ENCODE data around the gene TBCK. TPM values are rescaled to one million over a fixed set of nuclear protein-coding genes. Genes with fewer than 3 reads are reported as not detected.

The TBCK gene
- polyA plus RNA-seq, 1 of the 3 experiments (the other 2 are of a cell fraction), result 14.6 TPM

DNA sequence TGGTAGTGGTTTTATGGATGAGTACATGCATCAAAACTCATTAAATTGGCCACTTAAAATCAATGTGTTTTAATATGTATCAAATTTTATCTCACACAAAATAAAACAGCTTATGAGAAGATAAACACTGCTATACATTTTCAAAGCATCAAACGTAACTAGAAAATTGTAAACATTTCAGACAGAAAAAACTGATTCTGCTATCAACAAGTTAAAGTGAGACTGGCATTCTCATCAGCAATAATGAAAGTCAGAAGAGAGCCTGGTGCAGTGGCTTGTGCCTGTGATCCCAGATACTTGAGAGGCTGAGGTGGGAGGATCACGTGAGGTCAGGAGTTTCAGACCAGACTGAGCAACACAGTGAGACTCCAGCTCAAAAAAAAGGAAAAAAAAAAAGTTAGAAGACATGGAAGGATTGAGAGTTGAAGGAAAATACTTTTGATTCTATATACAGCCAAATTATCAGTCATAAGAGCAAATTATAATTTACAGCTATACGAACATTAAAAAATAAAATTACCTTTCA, 2.9 kb downstream of the TBCK start:
- peak overlapping the region; percentile 31; the same call in 1 of the 2 replicates for H3K9ac ChIP-seq

DNA sequence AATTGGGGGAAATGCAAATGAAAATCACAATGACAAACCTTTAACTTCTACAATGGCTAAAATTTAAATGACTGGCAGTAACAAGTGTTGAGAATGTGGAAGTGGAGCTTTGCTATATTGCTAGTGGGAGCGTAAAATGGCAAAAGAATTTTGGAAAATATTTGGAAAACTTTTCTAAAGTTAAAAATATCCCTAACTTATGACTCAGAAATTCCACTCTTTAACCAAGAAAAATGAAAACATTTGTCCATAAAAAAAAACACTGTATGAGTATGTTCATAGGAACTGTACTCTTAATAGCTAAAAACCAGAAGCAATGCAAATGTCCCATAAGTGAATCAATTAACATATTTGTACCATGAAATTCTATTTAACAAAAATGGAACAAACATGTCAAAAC, 3.6 kb downstream of the TBCK start:
- peak overlapping the region; percentile 31; the same call in 1 of the 2 replicates for H3K9ac ChIP-seq
- no peaks in the 10 kb centered on the region for H3K9me2 ChIP-seq
- 35% methylated on average over 1 of the region's 1 CpG for WGBS (ENCODE audit: low lambda C conversion rate)
- peaks cover 29% of the 10 kb centered on the region for H3F3A ChIP-seq (replicated peaks; ENCODE audit: insufficient read depth)
- peak overlapping the region in 1 of 2 experiments; percentile 0; a peak in 1 of 4 replicates for H3K4me3 ChIP-seq (ENCODE audit: low read depth in 2 of 2, low read length in 1 of 2)
- H3K36me3 ChIP-seq (replicated peaks in 1 of 2; ENCODE audit: control insufficient read depth in 1 of 2, insufficient read depth in 2 of 2, low read length in 1 of 2), result peaks cover 11 to 14% of the 10 kb centered on the region in 2 experiments
- DNase-seq, result no peak
- peaks cover 72% of the 10 kb centered on the region for H3K79me2 ChIP-seq (ENCODE audit: insufficient read depth)
- H3K4me2 ChIP-seq, result peak overlapping the region; percentile 33
- no peaks in the 10 kb centered on the region for H4K20me1 ChIP-seq (ENCODE audit: insufficient read depth)
- no peaks in the 10 kb centered on the region for H3K27me3 ChIP-seq (ENCODE audit: insufficient read depth)
- peaks cover 6 to 11% of the 10 kb centered on the region in 2 experiments; a peak in 3 of 4 replicates for H3K4me1 ChIP-seq (ENCODE audit: control insufficient read depth in 1 of 2, insufficient read depth in 2 of 2, low read depth in 1 of 2, low read length in 1 of 2)
- no peak overlapping the region for H2AFZ ChIP-seq (ENCODE audit: low read depth)
- H3K27ac ChIP-seq (ENCODE audit: low read depth in 2 of 2, low read length in 1 of 2), result peak overlapping the region; percentile 69 to 74
- ChIA-PET POLR2A (no interaction called here), CTCF (no interaction called here)
- H3K9me3 ChIP-seq, result no peaks in the 10 kb centered on the region
- TF ChIP-seq, protein P1, sequence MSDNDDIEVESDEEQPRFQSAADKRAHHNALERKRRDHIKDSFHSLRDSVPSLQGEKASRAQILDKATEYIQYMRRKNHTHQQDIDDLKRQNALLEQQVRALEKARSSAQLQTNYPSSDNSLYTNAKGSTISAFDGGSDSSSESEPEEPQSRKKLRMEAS (IDR thresholded peaks at IDR 0.05; ENCODE audit: low read depth), result no peak
- no peak for TF ChIP-seq FOXM1 (IDR thresholded peaks at IDR 0.05; ENCODE audit: low read depth)
- no peak for TF ChIP-seq REST (IDR thresholded peaks at IDR 0.05; ENCODE audit: low read depth, low read length)
- TF ChIP-seq ZBTB33 (IDR thresholded peaks at IDR 0.05; ENCODE audit: borderline replicate concordance, low read depth), result no peak
- peak; percentile 34; the same call in 1 of the 2 replicates for TF ChIP-seq FOSL2 (IDR thresholded peaks at IDR 0.05; ENCODE audit: borderline replicate concordance, low read depth)
- peak; percentile 45; the same call in 1 of the 2 replicates for TF ChIP-seq TEAD4 (IDR thresholded peaks at IDR 0.05; ENCODE audit: borderline replicate concordance, insufficient read depth)
- TF ChIP-seq, protein P2, sequence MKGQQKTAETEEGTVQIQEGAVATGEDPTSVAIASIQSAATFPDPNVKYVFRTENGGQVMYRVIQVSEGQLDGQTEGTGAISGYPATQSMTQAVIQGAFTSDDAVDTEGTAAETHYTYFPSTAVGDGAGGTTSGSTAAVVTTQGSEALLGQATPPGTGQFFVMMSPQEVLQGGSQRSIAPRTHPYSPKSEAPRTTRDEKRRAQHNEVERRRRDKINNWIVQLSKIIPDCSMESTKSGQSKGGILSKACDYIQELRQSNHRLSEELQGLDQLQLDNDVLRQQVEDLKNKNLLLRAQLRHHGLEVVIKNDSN (IDR thresholded peaks at IDR 0.05; ENCODE audit: borderline replicate concordance, low read depth), result no peak
- no peak for TF ChIP-seq RFX5 (IDR thresholded peaks at IDR 0.05; ENCODE audit: low read length)
- peak; percentile 5; the same call in 1 of the 2 replicates for TF ChIP-seq NFIC (IDR thresholded peaks at IDR 0.05; ENCODE audit: borderline replicate concordance)
- no peak for TF ChIP-seq GATA2 (CRISPR knock-in tag; IDR thresholded peaks at IDR 0.05)
- no peak for TF ChIP-seq NRF1 (IDR thresholded peaks at IDR 0.05; ENCODE audit: low read depth, low read length)
- TF ChIP-seq CTCF (IDR thresholded peaks at IDR 0.05), result no peak
- peak; percentile 17; the same call in 1 of the 2 replicates for TF ChIP-seq TCF12 (IDR thresholded peaks at IDR 0.05)

More for the DNA sequence above, 2.9 kb downstream of the TBCK start:
- H3K4me1 ChIP-seq (ENCODE audit: control insufficient read depth in 1 of 2, insufficient read depth in 2 of 2, low read depth in 1 of 2, low read length in 1 of 2), result peaks cover 11 to 18% of the 10 kb centered on the region in 2 experiments; a peak in 3 of 4 replicates
- TF ChIP-seq IRF3 (IDR thresholded peaks at IDR 0.05; ENCODE audit: low read depth, low read length) (no peak), RXRA (IDR thresholded peaks at IDR 0.05; ENCODE audit: borderline replicate concordance, low read depth) (no peak)
- H4K20me1 ChIP-seq (ENCODE audit: insufficient read depth), result no peaks in the 10 kb centered on the region
- peaks cover 79% of the 10 kb centered on the region for H3K79me2 ChIP-seq (ENCODE audit: insufficient read depth)
- H3F3A ChIP-seq (replicated peaks; ENCODE audit: insufficient read depth), result peaks cover 26% of the 10 kb centered on the region
- 81% methylated on average over 3 of the region's 3 CpGs for WGBS (ENCODE audit: low lambda C conversion rate)
- H3K27ac ChIP-seq (ENCODE audit: low read depth in 2 of 2, low read length in 1 of 2), result peak overlapping the region; percentile 62 to 74; a peak in 3 of 4 replicates
- peak overlapping the region in 1 of 2 experiments; percentile 0; a peak in 1 of 4 replicates for H3K4me3 ChIP-seq (ENCODE audit: low read depth in 2 of 2, low read length in 1 of 2)
- CTCF ChIA-PET, result interaction anchor here (1.3 kb wide), 1 partner anchor 9 kb away, joined by 3 read pairs; no protein-coding TSS in a partner anchor
- H2AFZ ChIP-seq (ENCODE audit: low read depth), result no peak overlapping the region
- H3K4me2 ChIP-seq, result peak overlapping the region; percentile 33
- POLR2A ChIA-PET, result interaction anchor here (0.7 kb wide), 1 partner anchor 9 kb away, joined by 4 read pairs; no protein-coding TSS in a partner anchor
- H3K9me3 ChIP-seq, result no peaks in the 10 kb centered on the region
- H3K9me2 ChIP-seq, result no peaks in the 10 kb centered on the region
- no peak for DNase-seq
- peaks cover 5 to 7% of the 10 kb centered on the region in 2 experiments for H3K36me3 ChIP-seq (replicated peaks in 1 of 2; ENCODE audit: control insufficient read depth in 1 of 2, insufficient read depth in 2 of 2, low read length in 1 of 2)
- H3K27me3 ChIP-seq (ENCODE audit: insufficient read depth), result no peaks in the 10 kb centered on the region

Data from SK-N-SH (cell line).